Skin of body (tissue), 2 donors: Measurements from ENCODE around the gene SPATA4. TPM values are rescaled to one million over a fixed set of nuclear protein-coding genes. Genes with fewer than 3 reads are reported as not detected.
"Not testable (repeated sequence)": the region's sequence is repeated elsewhere in the genome, so short reads cannot be mapped to it uniquely, and the experiment has no call there.

Source experiments
- DNase-seq: peaks from one replicate; lab custom pipeline; 2025; lab: John Stamatoyannopoulos, UW
- total RNA-seq: library from RNA; depleted of rRNA; stranded (reverse); fragments of >200 nt; gene quantifications from one replicate; pipeline ENCODE4 v1.2.3, GENCODE V29; 2014

The SPATA4 gene
- total RNA-seq = 0.10 TPM

- peak; percentile 89 for DNase-seq
Measured at GRCh38 chr4:176195184-176195978, at the start of gene SPATA4. Gene SPATA4, minus strand, starts transcription at chr4:176195585. Its CDS starts 23 bp downstream, at chr4:176195562.

- no peak for DNase-seq
Measured at GRCh38 chr4:176242764-176243347, 47.5 kb upstream of the SPATA4 start.

DNA sequence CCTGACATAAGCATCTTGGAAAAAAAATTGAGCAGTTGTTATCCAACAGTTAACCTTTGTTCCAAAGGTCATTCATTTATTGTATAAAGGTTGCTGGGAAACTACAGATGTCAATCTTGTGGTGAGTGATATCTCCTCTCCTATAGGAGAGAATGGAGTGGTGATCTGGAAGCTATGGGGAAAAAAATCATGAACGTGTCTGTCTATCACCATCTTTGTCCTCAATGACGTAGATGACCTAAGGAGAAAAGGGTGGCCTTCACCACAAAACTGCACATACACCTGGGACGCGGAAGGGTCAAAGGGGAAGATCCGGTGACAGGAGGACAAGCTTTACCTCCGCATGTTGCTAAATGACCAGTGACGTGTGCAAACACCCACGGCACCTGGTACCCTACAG is 46.3 kb upstream of the SPATA4 start:
- no peak for DNase-seq

DNA sequence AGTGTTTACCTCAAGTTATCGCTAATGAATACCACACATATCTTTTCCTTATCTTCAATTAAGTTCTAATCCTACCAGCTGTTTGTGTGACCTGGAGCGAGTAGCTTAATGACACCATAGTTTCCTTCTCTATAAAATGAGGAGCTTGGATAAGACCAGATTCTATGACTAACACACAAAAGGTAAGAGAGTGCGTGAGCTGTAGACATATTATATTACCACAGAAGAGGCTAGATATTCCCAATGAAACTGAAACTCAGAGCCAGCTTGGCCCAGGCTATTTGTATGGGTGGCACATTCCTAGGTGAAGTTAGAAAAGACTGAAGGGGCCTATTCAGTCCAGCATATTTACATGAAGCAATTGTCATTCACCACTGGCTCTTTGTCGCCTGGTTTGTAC is 43.4 kb upstream of the SPATA4 start:
- no peak for DNase-seq

GRCh38 chr4:176238157-176238610 is 42.8 kb upstream of the SPATA4 start:
- DNase-seq = peak; percentile 21

- DNase-seq = no peak
Measured at GRCh38 chr4:176236946-176237345, 41.6 kb upstream of the SPATA4 start.

DNA sequence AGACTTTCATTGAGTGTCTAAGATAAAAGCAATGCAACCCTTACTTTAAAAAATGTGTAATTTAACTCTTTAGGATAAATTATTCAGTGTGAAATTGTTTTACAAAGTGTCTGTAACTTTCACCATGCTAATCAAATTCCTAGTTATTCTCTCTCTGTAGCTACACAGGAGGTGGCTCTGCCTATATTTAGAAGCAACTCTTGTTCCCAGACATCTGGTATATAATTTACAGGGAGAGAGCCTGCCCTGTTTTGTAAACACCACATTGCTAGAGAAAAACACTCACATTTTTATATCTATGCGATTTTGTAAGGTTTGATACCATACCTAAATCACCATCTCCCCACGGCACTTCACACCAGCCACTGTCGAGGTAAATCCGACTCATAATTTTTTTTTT is 35.5 kb upstream of the SPATA4 start:
- no peak for DNase-seq

DNA sequence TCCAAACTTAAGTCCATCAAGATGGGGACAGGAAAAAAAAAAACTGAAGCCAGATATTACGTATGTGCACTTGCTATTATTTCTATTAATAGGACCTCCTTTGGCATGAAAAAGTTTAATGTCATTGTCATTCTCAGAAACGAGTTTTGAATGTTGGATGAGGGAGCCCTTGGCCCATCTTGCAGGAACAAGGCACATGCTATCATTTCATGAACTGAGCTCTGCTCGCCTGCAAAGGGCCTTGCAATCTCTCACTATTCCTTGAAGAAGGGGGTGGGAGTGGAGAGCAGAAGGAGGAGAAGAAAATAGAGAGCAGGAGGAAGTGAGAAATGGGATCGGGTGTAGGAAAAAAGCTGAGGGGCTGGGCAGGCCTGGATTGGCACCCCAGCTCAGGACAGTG is 34.3 kb upstream of the SPATA4 start:
- no peak for DNase-seq

GRCh38 chr4:176226736-176227135 is 31.4 kb upstream of the SPATA4 start:
- no peak for DNase-seq

GRCh38 chr4:176223561-176223960 is 28.2 kb upstream of the SPATA4 start:
- DNase-seq = no peak

- no peak for DNase-seq
Measured at GRCh38 chr4:176222149-176222548, 26.8 kb upstream of the SPATA4 start.

GRCh38 chr4:176217510-176217909 is 22.1 kb upstream of the SPATA4 start:
- no peak for DNase-seq

GRCh38 chr4:176212351-176212750 is 17.0 kb upstream of the SPATA4 start:
- DNase-seq = not testable (repeated sequence)

GRCh38 chr4:176210579-176211296 is 15.4 kb upstream of the SPATA4 start:
- DNase-seq = no peak

DNA sequence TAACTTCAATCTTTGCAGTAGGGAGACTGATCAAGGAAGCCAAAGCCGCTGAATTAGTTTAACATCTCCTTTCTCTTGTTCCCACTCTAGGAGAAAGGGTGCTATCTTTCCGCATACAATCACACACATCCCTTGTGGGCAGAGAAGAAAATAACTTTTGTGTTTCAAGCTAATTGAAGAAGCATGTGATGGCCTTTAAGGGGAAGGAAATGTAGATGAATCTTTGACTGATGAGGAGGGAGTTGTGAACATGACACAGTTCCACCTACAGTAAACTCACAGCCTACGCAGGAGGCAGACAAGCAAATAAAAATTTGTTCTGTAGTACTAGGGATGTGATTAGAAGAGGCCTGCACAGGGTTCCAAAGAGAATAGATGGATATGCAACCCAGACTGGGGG is 14.7 kb upstream of the SPATA4 start:
- DNase-seq = no peak

GRCh38 chr4:176209535-176209934 is 14.2 kb upstream of the SPATA4 start:
- DNase-seq = no peak

DNA sequence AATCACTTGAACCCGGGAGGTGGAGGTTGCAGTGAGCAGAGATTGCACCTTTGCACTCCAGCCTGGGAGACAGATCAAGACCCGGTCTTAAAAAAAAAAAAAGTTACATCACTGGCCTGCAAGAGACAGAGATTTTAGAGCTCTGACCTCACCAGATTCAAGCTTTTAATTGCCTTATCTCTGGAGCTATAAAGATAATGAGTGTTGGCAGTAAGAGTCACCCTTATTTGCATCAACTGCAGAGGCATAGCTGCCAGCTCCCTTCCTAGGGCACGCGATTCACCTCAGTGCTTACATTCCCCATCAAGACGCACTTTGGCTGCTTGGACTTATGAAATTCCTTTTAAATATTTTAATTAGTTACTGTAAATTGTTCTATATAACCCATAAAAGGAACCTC is 12.5 kb upstream of the SPATA4 start:
- no peak for DNase-seq

DNA sequence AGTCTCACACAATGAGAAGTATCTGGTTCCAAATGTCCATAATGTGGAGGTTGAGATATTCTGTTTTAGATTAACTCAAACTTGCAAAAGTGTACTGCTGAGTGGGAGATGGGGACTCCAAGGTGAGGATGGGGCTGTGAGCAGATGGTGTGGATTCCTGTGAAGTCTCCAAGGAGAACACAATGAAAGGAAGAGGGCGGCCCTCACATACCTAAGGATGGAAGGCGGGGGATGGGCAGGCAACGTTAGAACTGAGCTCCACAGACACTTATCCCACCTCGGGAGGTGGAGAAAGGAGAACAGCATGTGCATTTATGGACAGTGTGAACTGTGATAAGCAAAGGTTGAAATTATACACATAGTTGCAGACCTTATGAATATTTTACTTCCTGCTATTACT is 9.9 kb upstream of the SPATA4 start:
- no peak for DNase-seq

DNA sequence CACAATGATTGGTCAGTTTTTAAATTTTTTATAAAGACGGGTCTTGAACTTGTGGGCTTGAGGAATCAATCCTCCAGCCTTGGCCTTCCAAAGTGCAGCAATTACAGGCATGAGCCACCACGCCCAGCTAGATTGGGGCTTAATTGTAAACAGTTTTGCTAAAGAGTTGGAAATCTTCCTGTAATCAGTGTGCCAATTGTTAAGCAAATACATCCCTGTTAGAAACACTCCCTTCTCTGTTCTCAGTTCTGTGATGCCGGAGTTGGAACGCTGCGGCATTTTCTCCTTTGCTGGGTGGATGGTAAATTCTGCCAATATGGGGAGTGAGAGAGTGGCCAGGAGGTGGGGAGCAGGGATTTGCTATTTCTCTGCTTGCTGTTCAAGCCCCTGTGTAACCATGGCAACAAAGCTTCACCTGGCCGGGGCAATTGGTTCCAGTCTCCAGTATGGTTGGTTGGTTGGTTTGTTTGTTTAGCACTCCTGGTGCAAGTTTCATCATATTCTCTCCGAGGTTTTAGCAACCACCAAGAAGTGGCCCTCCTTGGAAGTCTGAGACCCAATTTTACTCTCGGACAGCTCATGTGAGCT is 3.0 kb upstream of the SPATA4 start:
- no peak for DNase-seq

DNA sequence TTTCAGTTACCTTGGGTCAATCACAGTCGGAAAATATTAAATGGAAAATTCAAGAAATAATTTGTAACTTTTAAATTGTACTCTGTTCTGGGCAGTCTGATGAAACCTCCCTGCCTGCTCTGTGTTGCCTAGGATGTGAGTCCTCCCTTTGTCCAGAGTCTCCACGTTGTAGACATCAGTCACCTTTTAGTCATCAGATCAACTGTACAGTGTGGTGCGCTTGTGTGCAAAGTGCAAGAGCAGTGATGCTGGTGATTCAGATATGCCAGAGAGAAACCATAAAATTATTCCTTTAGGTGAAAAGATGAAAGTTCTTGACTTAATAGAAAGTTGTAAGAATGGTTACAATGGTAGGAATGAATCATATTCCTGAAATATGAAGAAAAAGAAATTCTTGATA is 1.4 kb downstream of the SPATA4 start:
- DNase-seq = no peak

DNA sequence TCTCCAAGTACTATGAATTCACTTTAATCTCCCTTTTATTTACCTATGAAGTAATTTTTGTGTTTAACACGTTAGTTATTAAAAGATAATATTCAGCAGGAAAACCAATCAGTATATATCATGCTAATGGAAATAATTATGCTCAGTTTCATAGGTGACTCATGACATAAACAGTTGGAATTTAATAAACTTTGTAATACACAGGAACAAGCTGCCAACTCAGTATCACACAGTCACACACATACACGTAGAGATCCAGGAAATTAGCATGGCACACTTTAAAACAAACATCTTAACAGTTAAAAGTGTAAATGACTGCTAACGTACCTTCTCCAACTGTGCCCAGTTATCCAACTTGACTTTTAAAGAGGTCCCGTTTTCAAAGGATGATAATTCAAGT is 2.3 kb downstream of the SPATA4 start:
- no peak for DNase-seq

DNA sequence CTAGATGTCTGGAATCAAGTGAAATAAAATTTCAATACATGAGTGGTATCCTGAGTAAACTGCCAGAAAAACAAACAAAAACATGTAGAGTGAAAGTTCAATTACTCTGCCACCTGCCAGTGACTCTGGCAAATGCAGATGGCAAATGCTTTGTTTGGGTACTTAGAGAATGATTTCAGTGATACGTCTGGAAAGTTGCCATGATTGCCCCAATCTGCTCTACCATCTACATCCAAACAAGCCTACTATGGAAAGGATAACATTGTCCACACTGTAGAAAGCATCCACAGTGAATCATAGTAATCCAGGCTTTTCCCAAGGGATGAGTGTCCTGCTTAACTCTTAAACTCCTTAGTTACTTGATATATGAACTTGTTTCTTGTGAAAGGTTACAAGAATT is 3.4 kb downstream of the SPATA4 start:
- no peak for DNase-seq
